ENCODE data around the gene HEXB. TPM values are rescaled to one million over a fixed set of nuclear protein-coding genes. Genes with fewer than 3 reads are reported as not detected.
A peak's percentile ranks its signal among the peaks of the same experiment; 100 is the strongest.

Gene HEXB
- total RNA-seq, 2 donors from 2014 or later = 139 to 156 TPM

GRCh38 chr5:74767579-74767913 lies 82.5 kb downstream of the HEXB start:
- TF ChIP-seq CTCF (IDR thresholded peaks at IDR 0.05) = no peak
- DNase-seq (ENCODE audit: low spot score) (no peak), ATAC-seq (ENCODE audit: insufficient number of reproducible peaks, low FRiP score, low read depth) (no peak)
- H3K36me3 ChIP-seq = peaks cover 27% of the 10 kb centered on the region
- H3K27ac ChIP-seq = peak overlapping the region; percentile 70 to 75
- no peaks in the 10 kb centered on the region for H3K27me3 ChIP-seq (replicated peaks; ENCODE audit: insufficient read depth)
- no peaks in the 10 kb centered on the region for H3K9me3 ChIP-seq
- H3K4me1 ChIP-seq (ENCODE audit: control insufficient read depth in 1 of 2, low read depth in 2 of 2) = peaks cover 12 to 26% of the 10 kb centered on the region in 2 donors
- peak overlapping the region; percentile 88 for H3K4me3 ChIP-seq

Other genes with a start within 250 kb of the HEXB start
- 10 to 100 TPM in 1 of 2 donors, 1 to 10 TPM in 1; 7.7 to 10.4 TPM for gene ENC1, start 44.5 kb upstream of the HEXB start, total RNA-seq
- 10 to 100 TPM; 11.6 to 12.6 TPM for gene GFM2, start 81.9 kb downstream of the HEXB start, total RNA-seq
- 10 to 100 TPM; 58.9 to 76.1 TPM for gene NSA2, start 82.0 kb downstream of the HEXB start, total RNA-seq
- 1 to 10 TPM; 1.1 to 2.2 TPM for gene FAM169A, start 181.2 kb downstream of the HEXB start, total RNA-seq

All from thoracic aorta (tissue), 2 donors.